Islet precursor cell (in vitro differentiated cells): ENCODE measurements around the gene GPR137.

ENCODE experiments used
- DNase-seq: peaks from one replicate; pipeline ENCODE4 v3.0.0-alpha.2; 2018

GPR137 gene

GRCh38 chr11:64288353-64288750 lies 2.7 kb downstream of the GPR137 start:
- no peak for DNase-seq

- no peak for DNase-seq
These were observed 3.4 kb downstream of the GPR137 start for GRCh38 chr11:64289002-64289564.

- DNase-seq: no peak
These were observed 5.0 kb downstream of the GPR137 start for GRCh38 chr11:64290352-64291261.

- no peak for DNase-seq
These were observed 5.7 kb downstream of the GPR137 start, which contains the start of gene KCNK4 for GRCh38 chr11:64291262-64291751. TSS of gene KCNK4 (plus strand) at chr11:64291302. CDS start at chr11:64293019, 1,717 bp downstream.

- no peak for DNase-seq
These were observed 6.3 kb downstream of the GPR137 start for GRCh38 chr11:64291752-64292459.

GRCh38 chr11:64292460-64293254 lies 7.0 kb downstream of the GPR137 start:
- DNase-seq: no peak

GRCh38 chr11:64294774-64295173 lies 9.1 kb downstream of the GPR137 start:
- peak; percentile 72 for DNase-seq

GRCh38 chr11:64295760-64296159 lies 10.1 kb downstream of the GPR137 start:
- no peak for DNase-seq

GRCh38 chr11:64296236-64296635 lies 10.6 kb downstream of the GPR137 start:
- DNase-seq: no peak

- peak; percentile 50 for DNase-seq
These were observed 11.4 kb downstream of the GPR137 start for GRCh38 chr11:64296830-64297698.

GRCh38 chr11:64297699-64298358 lies 12.2 kb downstream of the GPR137 start:
- no peak for DNase-seq

- DNase-seq: peak; percentile 56
These were observed 13.6 kb downstream of the GPR137 start for GRCh38 chr11:64298966-64299846.

- no peak for DNase-seq
These were observed 14.4 kb downstream of the GPR137 start, which contains the start of gene CATSPERZ for GRCh38 chr11:64299847-64300648. TSS of gene CATSPERZ (plus strand) at chr11:64300358. CDS start at chr11:64300411, 53 bp downstream.

GRCh38 chr11:64303109-64304031 lies 17.7 kb downstream of the GPR137 start:
- DNase-seq: no peak

GRCh38 chr11:64304032-64304315 lies 18.3 kb downstream of the GPR137 start:
- DNase-seq: no peak

GRCh38 chr11:64304316-64305072 lies 18.8 kb downstream of the GPR137 start:
- peak; percentile 97 for DNase-seq

GRCh38 chr11:64305075-64305690 lies 19.5 kb downstream of the GPR137 start, which contains the start of gene ESRRA:
TSS of gene ESRRA (plus strand) at chr11:64305524. CDS start at chr11:64307180, 1,656 bp downstream.
- peak; percentile 100 for DNase-seq
